Esophagus squamous epithelium (tissue), 5 donors: ENCODE measurements around the gene KLHL17. TPM values are rescaled to one million over a fixed set of nuclear protein-coding genes. Genes with fewer than 3 reads are reported as not detected.

Experiments
- DNase-seq: peaks from one replicate; lab custom pipeline; 2025; lab: John Stamatoyannopoulos, UW
- H3K27ac ChIP-seq, 4 donors: fragments of 200-600 bp; sonication (generic); one replicate each; pipeline ENCODE4 v1.5.1; 2016 to 2019; ENCODE audit warnings: mild to moderate bottlenecking in 1 of 4
- H3K27me3 ChIP-seq, 4 donors: fragments of 200-600 bp; sonication (generic); 1 replicate in 3 of 4; 2 replicates in 1 of 4; pipeline versions ENCODE4 v1.5.1 to v1.6.0; 2017 to 2021; ENCODE audit warnings: antibody characterized with exemption in 1 of 4
- H3K36me3 ChIP-seq, 3 donors: fragments of 200-600 bp; sonication (generic); one replicate each; pipeline ENCODE4 v1.5.1; 2016 to 2019
- H3K4me1 ChIP-seq, 3 donors: fragments of 200-600 bp; sonication (generic); one replicate each; pipeline ENCODE4 v1.5.1; 2017 to 2019
- H3K4me3 ChIP-seq, 4 donors: fragments of 200-600 bp; sonication (generic); 1 replicate in 3 of 4; 2 replicates in 1 of 4; pipeline ENCODE4 v1.5.1; 2016 to 2019; ENCODE audit warnings: mild to moderate bottlenecking in 2 of 4, moderate library complexity in 1 of 4
- H3K9me3 ChIP-seq, 3 donors: fragments of 200-600 bp; sonication (generic); one replicate each; pipeline ENCODE4 v1.5.1; 2016 to 2019
- CTCF ChIP-seq, 6 experiments: fragments of 450-650 bp in 4 of 6; fragments of 200-600 bp in 2 of 6; sonication (generic) in 2 of 6; IDR thresholded peaks; one replicate each; pipeline ENCODE4 v1.5.1; 2016 to 2019; ENCODE audit warnings: antibody characterized with exemption in 6 of 6, mild to moderate bottlenecking in 4 of 6, moderate library complexity in 4 of 6
- POLR2A ChIP-seq, 4 donors: fragments of 450-650 bp; IDR thresholded peaks; one replicate each; pipeline ENCODE4 v1.6.1; 2017; ENCODE audit warnings: antibody characterized with exemption in 4 of 4, mild to moderate bottlenecking in 4 of 4, moderate library complexity in 3 of 4
- whole genome bisulfite sequencing, 2 donors: methylation state at CpG; one replicate each; pipeline ENCODE4 v1.1.5; 2018; 5-methylcytosine and 5-hydroxymethylcytosine counted together
- intact Hi-C: fragments of 100-400 bp; cut with DNase I; formaldehyde crosslinking; loops from one replicate; pipeline ENCODE4 v1.15.0; 2022
- total RNA-seq, 4 donors: library from RNA; depleted of rRNA; stranded (reverse); fragments of >200 nt; gene quantifications; one replicate each; pipeline ENCODE4 v1.1.0, GENCODE V29; 2016
- donor health status: DM: yes; HTN: yes; CAD: no.

KLHL17 gene
- total RNA-seq, 4 donors from 2014 or later, result 8.7 to 13.8 (median 10.3) TPM

DNA sequence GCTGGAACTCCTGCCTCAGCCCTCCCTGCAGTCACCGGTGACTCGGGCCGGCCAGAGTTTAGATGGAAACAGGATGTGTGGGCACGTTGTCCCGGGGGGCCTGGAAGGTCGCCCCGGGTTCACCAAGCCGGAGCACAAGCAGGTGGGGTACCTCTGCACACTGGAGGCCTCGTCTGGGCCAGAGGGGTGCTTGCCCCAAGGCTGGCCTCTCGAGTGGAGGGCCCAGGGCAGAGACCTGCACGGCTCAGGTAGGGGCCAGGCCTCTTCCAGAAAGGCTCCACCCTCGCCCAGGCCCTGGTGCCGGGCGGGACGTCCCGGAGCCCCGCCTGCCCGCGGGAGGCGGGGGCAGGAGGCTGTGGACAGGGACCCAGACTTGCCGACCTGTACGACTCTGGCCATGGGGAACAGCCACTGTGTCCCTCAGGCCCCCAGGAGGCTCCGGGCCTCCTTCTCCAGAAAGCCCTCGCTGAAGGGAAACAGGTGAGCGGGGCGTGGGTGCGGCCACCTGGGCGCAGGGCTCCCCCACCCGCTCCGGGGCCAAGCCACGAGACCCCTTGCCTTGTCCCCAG lies 5.8 kb downstream of the KLHL17 start, which contains the start of gene PLEKHN1:
Gene PLEKHN1, plus strand, starts transcription at position 348 of the 569 bp plus-strand sequence. Its CDS starts 50 bp downstream, at position 398.
- Histone ChIP-seq H3K9me3 (no peaks in the 10 kb centered on the region), H3K4me3 (peak within 1 kb of the TSS; percentile 72 to 83 (median 74)), H3K27ac (peak within 1 kb of the TSS; percentile 91 to 99 (median 98)), H3K36me3 (peaks cover 0 to 34% (median 10%) of the 10 kb centered on the region in 3 donors), H3K4me1 (peaks cover 28 to 81% (median 35%) of the 10 kb centered on the region in 3 donors), H3K27me3 (peaks cover 0 to 32% (median 3%) of the 10 kb centered on the region in 4 donors)
- WGBS, 2 donors, result no CpG with 5 or more reads among the region's 31 CpGs
- DNase-seq, result no peak
- intact Hi-C loops, result no loop called here
- TF ChIP-seq CTCF (IDR thresholded peaks at IDR 0.05) (no peak), POLR2A (IDR thresholded peaks at IDR 0.05) (peak in 1 of 4 donors; percentile 46)

DNA sequence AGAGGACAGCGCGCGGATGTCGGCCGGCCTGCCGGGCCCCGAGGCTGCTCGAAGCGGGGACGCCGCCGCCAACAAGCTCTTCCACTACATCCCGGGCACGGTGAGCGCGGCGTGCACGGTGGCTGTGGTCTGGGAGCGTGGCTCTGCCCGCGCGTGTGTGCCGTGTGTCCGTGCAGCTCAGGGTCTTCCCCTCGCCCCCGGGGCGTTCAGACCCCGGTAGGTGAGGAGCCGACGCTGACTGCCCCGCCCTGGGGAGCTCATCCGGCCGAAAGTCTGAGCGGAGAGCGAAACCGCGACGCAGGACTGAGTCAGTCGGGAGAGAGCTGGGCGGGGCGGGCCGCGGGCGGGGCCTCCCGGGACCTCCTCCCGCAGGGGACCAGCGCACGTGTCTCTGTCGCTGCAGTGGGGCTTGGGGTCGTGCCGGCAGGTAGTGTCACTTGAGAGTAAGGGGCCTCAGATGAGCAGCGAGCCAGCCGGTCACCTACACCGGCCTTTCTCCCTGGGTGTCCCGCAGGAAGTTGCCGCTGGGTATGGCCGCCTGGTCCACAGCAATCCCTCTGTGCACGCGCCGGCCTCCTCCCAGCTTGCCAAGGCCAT lies 6.4 kb downstream of the KLHL17 start:
- peaks cover 0 to 38% (median 4%) of the 10 kb centered on the region in 4 donors for H3K27me3 ChIP-seq
- DNase-seq, result no peak
- intact Hi-C loops, result no loop called here
- H3K36me3 ChIP-seq, result peaks cover 0 to 31% (median 10%) of the 10 kb centered on the region in 3 donors
- peak overlapping the region; percentile 91 to 99 (median 98) for H3K27ac ChIP-seq
- no peaks in the 10 kb centered on the region for H3K9me3 ChIP-seq
- TF ChIP-seq CTCF (IDR thresholded peaks at IDR 0.05) (no peak), POLR2A (IDR thresholded peaks at IDR 0.05) (peak in 3 of 4 donors; percentile 38 to 60 (median 48))
- peaks cover 30 to 81% (median 32%) of the 10 kb centered on the region in 3 donors for H3K4me1 ChIP-seq
- H3K4me3 ChIP-seq, result peak overlapping the region; percentile 72 to 83 (median 74)
- 0% methylated on average over 2 of the region's 60 CpGs; no CpG with 5 or more reads in 1 of the 2 donors for WGBS, 2 donors

- peaks cover 0 to 31% (median 4%) of the 10 kb centered on the region in 3 donors for H3K36me3 ChIP-seq
- intact Hi-C loops, result no loop called here
- peaks cover 0 to 47% (median 4%) of the 10 kb centered on the region in 4 donors for H3K27me3 ChIP-seq
- peak overlapping the region; percentile 72 to 83 (median 74) for H3K4me3 ChIP-seq
- H3K9me3 ChIP-seq, result no peaks in the 10 kb centered on the region
- DNase-seq, result no peak
- TF ChIP-seq POLR2A (IDR thresholded peaks at IDR 0.05) (peak in 1 of 4 donors; percentile 12), CTCF (IDR thresholded peaks at IDR 0.05) (no peak)
- peaks cover 32 to 81% (median 32%) of the 10 kb centered on the region in 3 donors for H3K4me1 ChIP-seq
- H3K27ac ChIP-seq, result peak overlapping the region; percentile 91 to 99 (median 98)
- WGBS, 2 donors, result 46 to 48% methylated on average over 4 to 7 of the region's 23 CpGs
Observed at GRCh38 chr1:967466-968343, 7.3 kb downstream of the KLHL17 start.

DNA sequence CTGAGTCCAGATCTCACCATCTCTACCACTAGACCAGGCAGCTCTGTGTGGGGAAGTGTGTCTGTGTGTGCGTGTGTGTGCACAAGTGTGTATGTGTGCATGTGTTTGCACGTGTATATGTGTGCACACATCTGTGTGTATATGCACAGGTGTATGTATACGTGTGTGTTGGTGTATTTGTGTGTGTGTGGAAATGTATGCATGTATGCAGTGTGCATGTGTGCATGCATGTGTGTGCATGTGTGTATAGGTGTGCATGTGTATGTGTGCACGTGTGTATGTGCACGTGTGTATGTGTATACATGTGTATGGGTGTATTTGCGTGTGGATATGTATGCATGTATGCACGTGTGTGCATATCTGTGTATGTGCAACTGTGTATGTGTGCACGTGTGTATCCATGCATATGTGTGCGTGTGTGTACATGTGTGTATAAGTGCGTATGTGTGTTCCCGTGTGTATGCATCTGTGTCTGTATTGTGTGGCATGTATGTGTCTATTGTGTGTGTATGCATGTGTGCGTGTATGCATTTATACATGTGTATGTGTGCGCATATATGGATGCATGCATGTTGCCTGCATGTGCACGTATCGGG lies 9.0 kb downstream of the KLHL17 start:
- intact Hi-C loops, result no loop called here
- WGBS, 2 donors, result 78 to 84% methylated on average over 15 of the region's 15 CpGs

More for the DNA sequence above, 9.0 kb downstream of the KLHL17 start:
- Histone ChIP-seq H3K27ac (no peak overlapping the region), H3K4me1 (peaks cover 32 to 69% (median 32%) of the 10 kb centered on the region in 3 donors), H3K9me3 (no peaks in the 10 kb centered on the region), H3K27me3 (peaks cover 0 to 63% (median 5%) of the 10 kb centered on the region in 4 donors), H3K4me3 (no peak overlapping the region), H3K36me3 (peaks cover 0 to 33% (median 0%) of the 10 kb centered on the region in 3 donors)
- no peak for TF ChIP-seq POLR2A (IDR thresholded peaks at IDR 0.05)
- no peak for DNase-seq
